GM18867 (cell line): ENCODE measurements around the gene CAPN3.

ENCODE experiments used
- ATAC-seq: cut with Tn5 transposase; IDR thresholded peaks from one replicate; pipeline ENCODE4 v1.9.1; 2021; ENCODE audit warnings: mild to moderate bottlenecking, moderate library complexity; ENCODE audit not compliant: unreplicated experiment

CAPN3 gene

DNA sequence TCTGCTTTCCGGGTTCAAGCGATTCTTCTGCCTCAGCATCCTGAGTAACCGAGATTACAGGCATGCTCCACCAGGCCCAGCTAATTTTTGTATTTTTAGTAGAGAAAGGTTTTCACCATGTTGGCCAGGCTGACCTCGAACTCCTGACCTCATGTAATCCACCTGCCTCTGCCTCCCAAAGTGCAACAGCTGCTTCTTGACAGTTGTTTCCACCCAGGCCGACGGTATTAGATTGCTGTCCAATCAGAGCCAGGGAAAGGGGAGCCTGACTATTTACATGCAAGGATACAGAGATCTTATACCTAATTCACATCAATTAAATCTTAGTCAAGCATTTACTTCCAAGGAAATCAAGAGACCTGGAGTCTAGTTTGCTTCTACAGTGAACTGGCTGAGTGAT, 4.0 kb upstream of the CAPN3 start:
- no peak for ATAC-seq

GRCh38 chr15:42356851-42357250, 2.5 kb upstream of the CAPN3 start:
- no peak for ATAC-seq

- ATAC-seq: no peak
Observed at GRCh38 chr15:42358141-42358540, 1.2 kb upstream of the CAPN3 start.

- no peak for ATAC-seq
Observed at GRCh38 chr15:42359985-42360384, 684 bp downstream of the CAPN3 start.

DNA sequence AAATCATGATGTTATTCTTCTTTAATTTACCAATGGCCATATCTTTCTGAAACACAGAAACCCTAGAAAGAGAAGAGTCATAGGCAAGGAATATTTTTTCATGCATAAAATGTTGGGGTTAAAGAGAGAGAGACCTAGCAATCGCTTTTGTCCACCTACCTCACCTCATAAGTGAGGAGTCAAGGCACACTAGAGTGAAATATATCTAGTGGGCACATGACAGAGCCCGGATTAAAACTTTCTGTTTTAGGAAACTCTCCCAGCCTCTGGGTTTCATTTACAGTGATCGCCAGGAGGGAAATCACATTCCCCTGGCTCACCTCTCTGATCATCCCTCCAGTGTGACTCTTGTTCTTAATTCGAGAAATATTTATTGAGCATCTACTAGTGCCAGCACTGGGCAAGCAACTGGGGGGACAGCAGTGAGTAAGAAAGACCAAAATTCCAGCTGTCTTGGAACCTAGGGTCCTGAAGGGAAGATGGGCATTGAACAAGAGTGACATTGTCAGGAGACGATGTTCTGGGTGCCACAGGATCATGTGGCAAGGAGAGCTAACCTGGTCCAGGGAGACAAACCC, 1.3 kb downstream of the CAPN3 start:
- ATAC-seq: no peak

- no peak for ATAC-seq
Observed at GRCh38 chr15:42363487-42363886, 4.2 kb downstream of the CAPN3 start.

GRCh38 chr15:42363942-42364341, 4.6 kb downstream of the CAPN3 start:
- no peak for ATAC-seq

DNA sequence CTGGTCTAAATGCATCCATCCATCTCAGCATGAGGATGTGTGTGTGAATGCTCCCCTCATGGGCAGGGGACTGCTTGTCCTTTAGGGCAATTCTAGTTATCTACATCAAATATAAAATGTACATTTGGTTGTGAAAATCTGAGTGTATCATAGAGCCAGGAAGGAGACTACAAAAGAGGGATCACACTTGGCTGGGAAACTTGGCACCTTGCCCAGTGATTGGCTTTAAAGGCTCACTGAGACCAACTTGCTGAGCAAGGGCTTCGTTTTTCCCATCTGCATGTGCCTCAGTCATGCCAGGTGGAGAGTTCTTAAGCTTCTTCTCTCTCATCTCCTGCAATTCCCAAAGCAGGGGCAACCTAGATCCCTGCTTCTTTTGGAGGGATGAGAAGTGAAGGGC, 5.2 kb downstream of the CAPN3 start:
- no peak for ATAC-seq

DNA sequence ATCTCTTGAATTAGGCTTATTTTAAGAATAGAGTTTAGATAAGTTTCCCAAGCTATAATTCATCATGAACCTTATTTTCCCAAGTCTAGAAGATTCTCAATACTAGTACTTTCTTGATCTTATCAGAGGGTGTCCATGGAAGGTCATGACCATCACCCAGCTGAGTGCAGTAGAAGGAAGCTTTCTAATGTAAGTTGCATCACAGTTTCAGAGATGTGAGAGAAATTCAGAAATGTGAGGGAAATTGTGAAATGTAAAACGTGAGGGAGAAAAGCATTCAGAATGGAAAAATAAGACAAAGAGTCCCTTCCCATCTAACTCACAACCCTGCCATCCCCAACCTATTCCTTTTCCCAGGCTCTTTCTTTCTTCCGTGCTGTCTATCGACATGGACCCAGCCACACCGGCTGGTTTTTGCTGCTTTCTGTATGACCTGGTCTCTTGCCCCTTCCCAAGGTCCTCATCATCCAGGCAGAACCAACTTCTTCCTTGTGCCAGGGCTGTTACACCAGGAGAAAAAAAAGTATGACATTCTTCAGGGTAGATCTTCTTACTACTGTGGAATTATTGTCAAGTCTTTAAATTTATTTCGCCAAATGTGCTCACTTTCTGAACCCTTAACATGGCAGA, 6.7 kb downstream of the CAPN3 start:
- no peak for ATAC-seq

DNA sequence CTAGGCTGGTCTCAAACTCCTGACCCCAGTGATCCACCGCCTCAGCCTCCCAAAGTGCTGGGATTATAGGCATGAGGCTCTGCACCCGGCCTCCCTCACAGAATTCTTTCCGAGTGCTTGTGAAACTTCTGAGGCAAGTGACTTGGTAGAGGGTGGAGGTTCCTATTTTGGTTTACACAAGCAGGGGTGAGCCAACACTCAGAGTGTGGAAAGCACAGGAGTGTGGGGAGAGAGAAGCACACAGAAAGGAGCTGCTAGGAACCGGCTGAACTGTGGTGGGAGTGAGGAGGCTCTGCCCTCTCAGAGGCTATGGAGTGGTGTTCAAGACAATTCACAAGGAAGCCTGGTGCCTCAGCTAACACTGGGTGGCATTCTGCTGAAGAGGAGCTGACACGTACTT, 7.7 kb downstream of the CAPN3 start:
- no peak for ATAC-seq

DNA sequence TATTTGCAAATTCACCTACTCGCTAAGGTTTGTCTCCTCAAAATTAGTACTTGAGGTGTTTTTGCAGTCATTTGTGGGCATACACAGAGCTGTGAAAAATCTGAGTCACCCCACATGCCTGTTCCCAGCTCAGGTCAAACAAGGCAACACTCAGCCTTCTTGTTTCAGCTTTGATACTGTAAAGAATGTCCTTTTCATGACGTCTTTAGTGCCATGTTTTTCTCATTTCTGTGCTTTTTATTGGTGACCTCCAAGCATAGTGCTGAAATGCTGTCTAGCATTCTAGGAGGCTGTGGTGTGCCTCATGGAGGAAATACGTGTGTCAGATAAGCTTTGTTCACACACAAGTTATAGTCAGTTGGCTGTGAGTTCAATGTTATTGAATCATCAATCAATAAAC, 8.8 kb downstream of the CAPN3 start:
- ATAC-seq: no peak

- ATAC-seq: no peak
Observed at GRCh38 chr15:42371096-42371495, 11.8 kb downstream of the CAPN3 start.

DNA sequence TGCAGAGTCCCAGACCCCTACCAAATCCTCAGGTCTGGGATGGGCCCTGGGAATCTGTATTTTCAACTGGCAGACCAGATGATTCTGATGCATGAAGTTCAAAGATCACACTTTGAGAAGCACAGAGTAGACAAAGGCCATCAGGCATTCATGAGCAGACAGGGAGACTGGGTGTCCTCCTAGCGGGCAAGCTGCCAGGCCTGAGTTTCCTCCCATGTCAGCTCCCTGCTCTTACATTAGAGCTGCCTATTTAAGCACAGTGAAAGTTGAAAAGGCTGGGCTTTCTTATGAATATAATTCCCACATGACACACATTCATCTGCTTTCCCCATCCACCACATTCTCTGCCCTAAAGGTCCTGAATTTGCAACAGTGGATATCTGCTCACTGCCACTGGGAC, 14.0 kb downstream of the CAPN3 start:
- no peak for ATAC-seq

DNA sequence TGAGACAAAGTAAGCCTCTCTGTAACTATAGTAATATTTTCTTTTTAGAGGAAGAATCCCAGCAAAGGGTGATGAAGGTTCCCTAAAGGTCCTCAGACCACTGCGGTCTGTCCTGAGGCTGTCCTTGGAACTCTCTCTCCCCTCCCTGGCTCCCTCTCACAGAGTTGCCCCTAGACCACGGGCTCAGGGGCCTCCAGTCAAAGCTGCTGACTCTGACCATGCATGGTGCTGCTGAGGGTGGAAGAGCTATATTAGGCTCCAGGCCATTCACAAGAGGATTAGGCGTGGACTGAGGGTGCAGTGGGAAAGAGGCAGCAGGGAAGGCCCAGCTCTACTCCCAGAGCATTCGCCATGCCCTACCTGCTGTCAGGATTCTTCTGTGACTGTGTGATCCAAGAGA, 14.6 kb downstream of the CAPN3 start:
- no peak for ATAC-seq

GRCh38 chr15:42374810-42375209, 15.5 kb downstream of the CAPN3 start:
- ATAC-seq: no peak

DNA sequence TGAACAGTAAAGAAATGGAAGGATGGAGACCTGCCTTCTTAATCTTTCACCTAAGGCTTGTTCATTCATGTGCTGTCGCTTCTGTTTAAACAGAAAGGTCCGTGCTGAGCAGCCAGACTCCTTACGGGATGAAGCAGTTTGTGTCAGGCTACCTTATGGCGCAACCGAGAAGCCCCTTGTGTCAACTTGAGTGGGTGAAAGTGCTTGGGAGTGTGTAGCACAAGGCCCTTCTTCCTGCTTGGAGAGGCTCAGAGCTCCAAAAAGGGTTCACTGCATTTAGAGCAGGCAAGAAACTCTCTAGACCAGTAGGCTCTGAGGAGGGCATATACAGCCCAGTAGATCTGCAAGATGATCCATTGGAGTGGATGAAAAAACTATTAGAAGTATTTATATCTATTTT, 16.0 kb downstream of the CAPN3 start:
- ATAC-seq: no peak

DNA sequence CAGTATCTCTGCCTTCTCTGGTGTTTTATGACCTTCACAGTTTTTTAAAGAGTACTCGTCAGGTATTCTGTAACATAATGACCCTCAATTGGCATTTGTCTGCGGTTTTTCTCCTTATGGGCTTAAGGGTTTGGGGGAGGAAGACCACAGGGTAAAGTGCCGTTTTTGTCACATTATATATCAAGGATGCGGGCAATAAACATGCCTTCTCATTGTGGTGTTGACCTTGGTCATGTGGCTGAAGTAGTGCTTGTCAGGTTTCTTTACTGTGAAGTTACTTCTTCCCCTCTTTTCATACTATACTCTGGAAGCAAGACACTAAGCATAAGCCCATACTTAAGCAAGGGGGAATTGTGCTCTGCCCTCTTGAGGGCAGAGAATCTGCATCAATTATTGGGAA, 16.6 kb downstream of the CAPN3 start:
- ATAC-seq: no peak

GRCh38 chr15:42378011-42378410, 18.7 kb downstream of the CAPN3 start:
- no peak for ATAC-seq

- ATAC-seq: no peak
Observed at GRCh38 chr15:42384597-42384996, 25.3 kb downstream of the CAPN3 start.

GRCh38 chr15:42385206-42385979, 26.1 kb downstream of the CAPN3 start:
- ATAC-seq: no peak

DNA sequence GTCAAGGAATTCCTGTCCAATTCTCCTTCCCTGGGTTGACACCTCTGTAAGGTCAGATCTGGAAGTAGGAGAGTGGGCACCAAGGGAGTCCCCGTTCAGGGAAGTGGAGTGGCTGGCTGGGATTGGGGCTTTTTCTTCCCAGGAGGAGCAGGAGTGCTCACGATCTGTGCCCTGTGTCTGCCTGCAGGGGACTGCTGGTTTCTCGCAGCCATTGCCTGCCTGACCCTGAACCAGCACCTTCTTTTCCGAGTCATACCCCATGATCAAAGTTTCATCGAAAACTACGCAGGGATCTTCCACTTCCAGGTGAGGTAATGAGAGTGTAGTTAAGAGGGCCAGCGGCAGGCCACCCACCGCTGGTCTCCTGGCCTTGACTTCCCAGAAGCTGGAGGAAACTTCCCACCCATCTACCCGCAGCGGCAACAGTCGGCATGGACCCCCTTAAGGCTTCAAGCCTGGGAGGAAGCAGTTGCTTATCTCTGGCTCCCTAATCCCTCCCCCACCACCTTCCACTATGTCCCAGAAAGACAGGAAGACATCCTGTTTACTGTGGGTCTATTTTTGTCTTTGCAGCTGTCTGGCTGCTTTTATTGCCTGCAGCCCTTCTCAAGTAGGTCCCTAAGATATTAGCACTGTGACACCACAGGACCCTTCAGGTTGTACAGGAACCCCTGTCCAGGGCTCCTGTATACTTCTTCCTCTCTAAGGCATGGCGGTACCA, 26.8 kb downstream of the CAPN3 start:
- ATAC-seq: no peak

GRCh38 chr15:42387603-42388002, 28.3 kb downstream of the CAPN3 start:
- ATAC-seq: no peak
